KOPT-K1 (cell line): ENCODE results near the gene MYO7A.

Source experiments
- H3K27ac ChIP-seq: fragments of 200-600 bp; sonication (generic); 2 replicates; pipeline ENCODE4 v1.5.1; 2016; ENCODE audit warnings: antibody characterized with exemption, mild to moderate bottlenecking, low read depth, low read length; ENCODE audit not compliant: poor library complexity, severe bottlenecking
- H3K36me3 ChIP-seq: fragments of 200-600 bp; sonication (generic); 2 replicates; pipeline ENCODE4 v1.5.1; 2017; ENCODE audit warnings: antibody characterized with exemption, mild to moderate bottlenecking, low read length, moderate library complexity; ENCODE audit not compliant: insufficient read depth
- H3K9me3 ChIP-seq: fragments of 200-600 bp; sonication (generic); 2 replicates; pipeline ENCODE4 v1.5.1; 2017; ENCODE audit warnings: antibody characterized with exemption, low read length, mild to moderate bottlenecking; ENCODE audit not compliant: insufficient read depth, poor library complexity, severe bottlenecking

Gene MYO7A

GRCh38 chr11:77213589-77214428 is 85.8 kb downstream of the MYO7A start:
- H3K36me3 ChIP-seq: no peaks in the 10 kb centered on the region
- H3K27ac ChIP-seq: no peak overlapping the region
- no peaks in the 10 kb centered on the region for H3K9me3 ChIP-seq

GRCh38 chr11:77214557-77214956 is 86.5 kb downstream of the MYO7A start:
- H3K27ac ChIP-seq: no peak overlapping the region
- H3K9me3 ChIP-seq: no peaks in the 10 kb centered on the region
- no peaks in the 10 kb centered on the region for H3K36me3 ChIP-seq

- Histone ChIP-seq H3K9me3 (no peaks in the 10 kb centered on the region), H3K36me3 (no peaks in the 10 kb centered on the region), H3K27ac (no peak overlapping the region)
Observed at GRCh38 chr11:77215106-77215505, 87.1 kb downstream of the MYO7A start.

GRCh38 chr11:77217156-77217555 is 89.1 kb downstream of the MYO7A start:
- no peaks in the 10 kb centered on the region for H3K36me3 ChIP-seq
- no peak overlapping the region for H3K27ac ChIP-seq
- no peaks in the 10 kb centered on the region for H3K9me3 ChIP-seq

- no peaks in the 10 kb centered on the region for H3K9me3 ChIP-seq
- no peaks in the 10 kb centered on the region for H3K36me3 ChIP-seq
- H3K27ac ChIP-seq: no peak overlapping the region
Observed at GRCh38 chr11:77223797-77224196, 95.8 kb downstream of the MYO7A start.

GRCh38 chr11:77230878-77231605 is 103.0 kb downstream of the MYO7A start:
- no peak overlapping the region for H3K27ac ChIP-seq
- no peaks in the 10 kb centered on the region for H3K36me3 ChIP-seq
- H3K9me3 ChIP-seq: no peaks in the 10 kb centered on the region

GRCh38 chr11:77231800-77232199 is 103.8 kb downstream of the MYO7A start:
- H3K27ac ChIP-seq: no peak overlapping the region
- H3K36me3 ChIP-seq: no peaks in the 10 kb centered on the region
- H3K9me3 ChIP-seq: no peaks in the 10 kb centered on the region

- Histone ChIP-seq H3K36me3 (no peaks in the 10 kb centered on the region), H3K27ac (no peak overlapping the region), H3K9me3 (no peaks in the 10 kb centered on the region)
Observed at GRCh38 chr11:77232242-77232641, 104.2 kb downstream of the MYO7A start.

GRCh38 chr11:77233011-77233410 is 105.0 kb downstream of the MYO7A start:
- H3K27ac ChIP-seq: no peak overlapping the region
- no peaks in the 10 kb centered on the region for H3K36me3 ChIP-seq
- no peaks in the 10 kb centered on the region for H3K9me3 ChIP-seq

- H3K9me3 ChIP-seq: no peaks in the 10 kb centered on the region
- H3K36me3 ChIP-seq: no peaks in the 10 kb centered on the region
- H3K27ac ChIP-seq: no peak overlapping the region
Observed at GRCh38 chr11:77236901-77237300, 108.9 kb downstream of the MYO7A start.

GRCh38 chr11:77244277-77245027 is 116.4 kb downstream of the MYO7A start:
- H3K36me3 ChIP-seq: no peaks in the 10 kb centered on the region
- H3K27ac ChIP-seq: no peak overlapping the region

GRCh38 chr11:77249427-77249826 is 121.4 kb downstream of the MYO7A start:
- H3K36me3 ChIP-seq: no peaks in the 10 kb centered on the region
- H3K9me3 ChIP-seq: no peaks in the 10 kb centered on the region
- H3K27ac ChIP-seq: no peak overlapping the region

More at GRCh38 chr11:77244277-77245027, 116.4 kb downstream of the MYO7A start:
- H3K9me3 ChIP-seq: no peaks in the 10 kb centered on the region

- Histone ChIP-seq H3K36me3 (no peaks in the 10 kb centered on the region), H3K27ac (no peak overlapping the region), H3K9me3 (no peaks in the 10 kb centered on the region)
Observed at GRCh38 chr11:77250881-77251640, 123.0 kb downstream of the MYO7A start.

- no peak overlapping the region for H3K27ac ChIP-seq
Observed at GRCh38 chr11:77252555-77253270, 124.7 kb downstream of the MYO7A start.

More at GRCh38 chr11:77252555-77253270, 124.7 kb downstream of the MYO7A start:
- Histone ChIP-seq H3K9me3 (no peaks in the 10 kb centered on the region), H3K36me3 (no peaks in the 10 kb centered on the region)
